ENCODE measurements around the gene FAM98C.

DNA sequence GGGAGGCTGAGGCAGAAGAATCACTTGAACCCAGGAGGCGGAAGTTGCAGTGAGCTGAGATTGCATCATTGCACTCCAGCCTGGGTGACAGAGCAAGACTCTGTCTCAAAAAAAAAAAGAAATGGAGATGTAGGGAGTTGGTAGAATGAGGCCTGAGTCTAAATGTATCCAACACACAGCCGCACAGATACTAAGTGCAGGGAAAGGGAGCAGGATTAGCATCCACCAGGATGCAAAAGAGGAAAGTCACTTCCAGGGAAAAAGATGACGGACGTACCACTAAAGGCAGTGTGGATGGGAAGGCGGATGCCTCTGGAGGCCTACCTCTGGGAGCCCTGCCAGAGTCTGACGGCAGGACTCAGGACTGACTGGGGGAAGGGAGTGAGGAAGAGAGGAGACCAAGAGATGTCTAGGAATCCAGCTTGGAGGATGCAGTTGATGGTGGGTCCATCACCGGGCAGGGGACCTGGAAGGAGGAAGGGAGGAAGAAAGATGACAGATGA is 6.8 kb downstream of the FAM98C start:
- TF ChIP-seq, protein P1, sequence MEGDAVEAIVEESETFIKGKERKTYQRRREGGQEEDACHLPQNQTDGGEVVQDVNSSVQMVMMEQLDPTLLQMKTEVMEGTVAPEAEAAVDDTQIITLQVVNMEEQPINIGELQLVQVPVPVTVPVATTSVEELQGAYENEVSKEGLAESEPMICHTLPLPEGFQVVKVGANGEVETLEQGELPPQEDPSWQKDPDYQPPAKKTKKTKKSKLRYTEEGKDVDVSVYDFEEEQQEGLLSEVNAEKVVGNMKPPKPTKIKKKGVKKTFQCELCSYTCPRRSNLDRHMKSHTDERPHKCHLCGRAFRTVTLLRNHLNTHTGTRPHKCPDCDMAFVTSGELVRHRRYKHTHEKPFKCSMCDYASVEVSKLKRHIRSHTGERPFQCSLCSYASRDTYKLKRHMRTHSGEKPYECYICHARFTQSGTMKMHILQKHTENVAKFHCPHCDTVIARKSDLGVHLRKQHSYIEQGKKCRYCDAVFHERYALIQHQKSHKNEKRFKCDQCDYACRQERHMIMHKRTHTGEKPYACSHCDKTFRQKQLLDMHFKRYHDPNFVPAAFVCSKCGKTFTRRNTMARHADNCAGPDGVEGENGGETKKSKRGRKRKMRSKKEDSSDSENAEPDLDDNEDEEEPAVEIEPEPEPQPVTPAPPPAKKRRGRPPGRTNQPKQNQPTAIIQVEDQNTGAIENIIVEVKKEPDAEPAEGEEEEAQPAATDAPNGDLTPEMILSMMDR (IDR thresholded peaks at IDR 0.05 in 8 of 11, conservative IDR thresholded peaks at IDR 0.05 in 3 of 11): no peak
- no peak for TF ChIP-seq POLR2AphosphoS5 (IDR thresholded peaks at IDR 0.05)

All from spleen (tissue), 7 donors.